ENCODE data around the gene SEC16B. TPM values are rescaled to one million over a fixed set of nuclear protein-coding genes. Genes with fewer than 3 reads are reported as not detected.

SEC16B gene
- total RNA-seq, 2 donors from 2014 or later, result not detected

GRCh38 chr1:177965293-177965692, 4.6 kb downstream of the SEC16B start:
- Mint-ChIP-seq H3K27ac (no peak overlapping the region), H3K36me3 (ENCODE audit: low read depth) (no peaks in the 10 kb centered on the region), H3K27me3 (no peaks in the 10 kb centered on the region), H3K4me3 (no peak overlapping the region), H3K4me1 (no peaks in the 10 kb centered on the region)
- no peaks in the 10 kb centered on the region for H3K9me3 ChIP-seq (ENCODE audit: control insufficient read depth, low read length, poor library complexity, severe bottlenecking)
- ATAC-seq (no peak), DNase-seq (no peak)

DNA sequence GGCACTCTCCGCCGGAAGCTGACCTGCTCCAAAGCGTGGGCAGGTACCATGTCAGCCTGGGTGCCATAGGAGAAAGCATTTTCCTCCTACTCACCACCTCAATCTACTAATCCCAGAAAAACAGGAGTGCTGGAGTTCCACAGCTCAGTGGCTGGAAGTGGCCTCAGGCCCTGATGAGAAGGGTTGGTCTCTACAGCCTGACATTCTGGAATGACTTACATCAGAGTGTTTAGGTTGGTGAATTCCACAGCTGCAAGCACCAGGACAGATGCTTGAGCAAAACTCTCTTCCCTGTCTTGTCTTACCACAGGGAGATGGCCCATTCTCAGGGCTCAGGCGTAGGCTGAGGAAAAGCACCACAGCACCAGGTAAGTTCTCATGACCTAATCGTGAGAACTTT, 5.5 kb downstream of the SEC16B start:
- H3K9me3 ChIP-seq (ENCODE audit: control insufficient read depth, low read length, poor library complexity, severe bottlenecking), result no peaks in the 10 kb centered on the region
- no peak for DNase-seq
- H3K36me3 Mint-ChIP-seq (ENCODE audit: low read depth), result no peaks in the 10 kb centered on the region
- no peak overlapping the region for H3K4me3 Mint-ChIP-seq
- no peak overlapping the region for H3K27ac Mint-ChIP-seq
- peaks cover 4% of the 10 kb centered on the region for H3K27me3 Mint-ChIP-seq
- no peak for ATAC-seq
- no peaks in the 10 kb centered on the region for H3K4me1 Mint-ChIP-seq

- Mint-ChIP-seq H3K27ac (no peak overlapping the region), H3K4me1 (no peaks in the 10 kb centered on the region), H3K27me3 (peaks cover 5% of the 10 kb centered on the region), H3K4me3 (no peak overlapping the region), H3K36me3 (ENCODE audit: low read depth) (no peaks in the 10 kb centered on the region)
- H3K9me3 ChIP-seq (ENCODE audit: control insufficient read depth, low read length, poor library complexity, severe bottlenecking), result no peaks in the 10 kb centered on the region
- DNase-seq (no peak), ATAC-seq (no peak)
Measured at GRCh38 chr1:177960939-177961622, 8.8 kb downstream of the SEC16B start.

GRCh38 chr1:177959811-177960515, 9.9 kb downstream of the SEC16B start:
- Mint-ChIP-seq H3K4me3 (no peak overlapping the region), H3K27me3 (peaks cover 5% of the 10 kb centered on the region)

GRCh38 chr1:177958092-177958491, 11.8 kb downstream of the SEC16B start:
- H3K4me1 Mint-ChIP-seq, result no peaks in the 10 kb centered on the region
- H3K27ac Mint-ChIP-seq, result no peak overlapping the region

More at GRCh38 chr1:177959811-177960515, 9.9 kb downstream of the SEC16B start:
- H3K4me1 Mint-ChIP-seq, result no peaks in the 10 kb centered on the region
- no peaks in the 10 kb centered on the region for H3K9me3 ChIP-seq (ENCODE audit: control insufficient read depth, low read length, poor library complexity, severe bottlenecking)
- DNase-seq (no peak), ATAC-seq (no peak)
- H3K36me3 Mint-ChIP-seq (ENCODE audit: low read depth), result no peaks in the 10 kb centered on the region
- no peak overlapping the region for H3K27ac Mint-ChIP-seq

GRCh38 chr1:177954076-177954475, 15.8 kb downstream of the SEC16B start:
- Mint-ChIP-seq H3K27ac (no peak overlapping the region), H3K27me3 (no peaks in the 10 kb centered on the region), H3K4me3 (no peak overlapping the region), H3K4me1 (no peaks in the 10 kb centered on the region), H3K36me3 (ENCODE audit: low read depth) (no peaks in the 10 kb centered on the region)
- no peak for ATAC-seq
- no peak for DNase-seq
- no peaks in the 10 kb centered on the region for H3K9me3 ChIP-seq (ENCODE audit: control insufficient read depth, low read length, poor library complexity, severe bottlenecking)

More at GRCh38 chr1:177958092-177958491, 11.8 kb downstream of the SEC16B start:
- ATAC-seq (no peak), DNase-seq (no peak)
- peaks cover 5% of the 10 kb centered on the region for H3K27me3 Mint-ChIP-seq
- no peaks in the 10 kb centered on the region for H3K36me3 Mint-ChIP-seq (ENCODE audit: low read depth)
- H3K4me3 Mint-ChIP-seq, result no peak overlapping the region
- no peaks in the 10 kb centered on the region for H3K9me3 ChIP-seq (ENCODE audit: control insufficient read depth, low read length, poor library complexity, severe bottlenecking)

DNA sequence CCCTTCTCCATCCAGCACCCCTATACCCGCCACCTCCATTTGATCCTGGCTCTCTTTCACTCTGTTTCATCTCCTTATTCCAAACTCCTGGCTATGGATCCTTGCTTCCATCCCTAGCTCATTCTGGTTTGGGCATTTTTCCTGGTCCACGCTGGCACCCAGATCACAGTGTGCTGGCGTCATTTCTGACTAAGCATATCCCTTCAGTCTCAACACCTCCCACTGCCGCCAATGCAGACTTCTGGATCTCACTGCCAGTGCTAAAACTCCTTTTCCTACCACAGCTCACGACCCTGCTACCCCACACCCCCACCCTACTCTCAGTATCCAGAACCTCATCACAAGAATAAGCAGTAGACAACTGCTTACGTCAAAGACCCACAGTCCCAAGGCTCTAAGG, 16.3 kb downstream of the SEC16B start:
- H3K9me3 ChIP-seq (ENCODE audit: control insufficient read depth, low read length, poor library complexity, severe bottlenecking), result no peaks in the 10 kb centered on the region
- DNase-seq (no peak), ATAC-seq (no peak)
- Mint-ChIP-seq H3K27ac (no peak overlapping the region), H3K4me3 (no peak overlapping the region), H3K27me3 (no peaks in the 10 kb centered on the region), H3K36me3 (ENCODE audit: low read depth) (no peaks in the 10 kb centered on the region), H3K4me1 (no peaks in the 10 kb centered on the region)

- DNase-seq (no peak), ATAC-seq (no peak)
Measured at GRCh38 chr1:177952691-177953090, 17.2 kb downstream of the SEC16B start.

DNA sequence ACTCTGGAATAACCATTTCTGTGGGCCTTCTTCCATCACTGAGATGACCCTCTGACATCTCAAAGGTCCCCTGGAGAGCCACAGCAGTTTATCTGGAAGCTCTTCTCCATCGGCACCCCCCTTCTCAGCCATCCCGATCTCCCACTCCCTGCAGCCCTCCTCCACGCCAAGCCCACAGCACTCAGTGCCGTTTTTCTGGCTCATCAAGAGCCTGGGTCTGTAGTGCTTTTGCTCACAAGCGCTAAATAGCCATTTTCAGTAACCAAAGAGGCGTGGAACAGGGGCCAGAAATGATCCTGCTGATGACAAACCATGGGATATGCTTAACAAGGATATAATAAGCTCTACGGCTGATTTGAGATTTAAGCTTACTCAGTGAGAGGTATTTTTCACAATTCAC, 17.6 kb downstream of the SEC16B start:
- Mint-ChIP-seq H3K4me1 (no peaks in the 10 kb centered on the region), H3K27ac (no peak overlapping the region), H3K27me3 (no peaks in the 10 kb centered on the region), H3K36me3 (ENCODE audit: low read depth) (no peaks in the 10 kb centered on the region), H3K4me3 (no peak overlapping the region)
- ATAC-seq (no peak), DNase-seq (no peak)
- H3K9me3 ChIP-seq (ENCODE audit: control insufficient read depth, low read length, poor library complexity, severe bottlenecking), result no peaks in the 10 kb centered on the region

More at GRCh38 chr1:177952691-177953090, 17.2 kb downstream of the SEC16B start:
- no peaks in the 10 kb centered on the region for H3K36me3 Mint-ChIP-seq (ENCODE audit: low read depth)
- H3K4me1 Mint-ChIP-seq, result no peaks in the 10 kb centered on the region
- no peaks in the 10 kb centered on the region for H3K9me3 ChIP-seq (ENCODE audit: control insufficient read depth, low read length, poor library complexity, severe bottlenecking)
- no peaks in the 10 kb centered on the region for H3K27me3 Mint-ChIP-seq
- no peak overlapping the region for H3K27ac Mint-ChIP-seq
- no peak overlapping the region for H3K4me3 Mint-ChIP-seq

- DNase-seq, result no peak
- Mint-ChIP-seq H3K27ac (no peak overlapping the region), H3K27me3 (peaks cover 5% of the 10 kb centered on the region), H3K4me1 (no peaks in the 10 kb centered on the region), H3K4me3 (no peak overlapping the region), H3K36me3 (ENCODE audit: low read depth) (no peaks in the 10 kb centered on the region)
- no peaks in the 10 kb centered on the region for H3K9me3 ChIP-seq (ENCODE audit: control insufficient read depth, low read length, poor library complexity, severe bottlenecking)
- no peak for ATAC-seq
Measured at GRCh38 chr1:177950506-177950905, 19.4 kb downstream of the SEC16B start.

- Mint-ChIP-seq H3K4me1 (no peaks in the 10 kb centered on the region), H3K27ac (no peak overlapping the region), H3K36me3 (ENCODE audit: low read depth) (no peaks in the 10 kb centered on the region), H3K27me3 (peaks cover 5% of the 10 kb centered on the region), H3K4me3 (no peak overlapping the region)
- DNase-seq (no peak), ATAC-seq (peak; percentile 52)
- no peaks in the 10 kb centered on the region for H3K9me3 ChIP-seq (ENCODE audit: control insufficient read depth, low read length, poor library complexity, severe bottlenecking)
Measured at GRCh38 chr1:177948336-177948972, 21.4 kb downstream of the SEC16B start.

GRCh38 chr1:177947623-177948022, 22.2 kb downstream of the SEC16B start:
- DNase-seq (no peak), ATAC-seq (no peak)
- no peak overlapping the region for H3K27ac Mint-ChIP-seq
- no peaks in the 10 kb centered on the region for H3K36me3 Mint-ChIP-seq (ENCODE audit: low read depth)
- no peaks in the 10 kb centered on the region for H3K9me3 ChIP-seq (ENCODE audit: control insufficient read depth, low read length, poor library complexity, severe bottlenecking)
- H3K4me1 Mint-ChIP-seq, result no peaks in the 10 kb centered on the region
- H3K27me3 Mint-ChIP-seq, result peaks cover 7% of the 10 kb centered on the region
- H3K4me3 Mint-ChIP-seq, result no peak overlapping the region

DNA sequence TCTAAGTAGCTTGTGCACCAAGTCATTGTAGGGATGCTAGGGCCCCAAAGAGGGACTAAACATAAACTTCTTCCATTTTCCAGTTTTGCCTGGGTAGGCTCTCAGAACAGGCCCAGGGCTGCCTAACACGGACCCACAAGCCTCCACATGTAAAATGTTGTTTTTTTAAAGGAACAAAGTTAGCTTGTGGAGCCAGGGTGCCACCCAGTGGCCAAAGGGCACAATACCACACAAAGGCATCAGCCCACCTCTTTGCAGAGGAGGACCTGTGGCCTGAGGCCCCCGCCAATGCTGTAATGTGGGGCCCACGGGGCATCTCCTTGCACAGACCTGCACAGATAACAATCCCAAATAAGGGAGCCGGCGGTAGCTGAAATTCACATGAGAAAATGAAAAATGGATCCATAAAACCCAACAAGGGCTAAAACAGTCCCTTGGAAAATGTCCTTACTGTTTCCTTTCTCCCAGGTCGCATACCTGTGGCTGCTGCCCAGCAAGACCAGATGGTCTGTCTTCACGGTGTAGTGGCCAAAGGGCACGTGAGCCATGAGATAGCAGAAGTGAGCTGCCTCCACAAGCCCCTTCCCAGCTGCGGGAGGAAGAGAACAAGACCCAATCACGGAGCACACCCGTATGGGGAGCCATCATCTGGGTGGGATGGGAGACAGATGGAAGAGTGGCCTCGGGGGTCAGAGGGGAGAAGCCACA, 23.8 kb downstream of the SEC16B start:
- H3K9me3 ChIP-seq (ENCODE audit: control insufficient read depth, low read length, poor library complexity, severe bottlenecking), result no peaks in the 10 kb centered on the region
- ATAC-seq, result no peak
- Mint-ChIP-seq H3K36me3 (ENCODE audit: low read depth) (no peaks in the 10 kb centered on the region), H3K4me3 (no peak overlapping the region), H3K27ac (no peak overlapping the region), H3K4me1 (no peaks in the 10 kb centered on the region), H3K27me3 (peaks cover 17% of the 10 kb centered on the region)
- DNase-seq, result no peak

All from T-helper 17 cell (primary cell).